Brain microvascular endothelial cell (primary cell): ENCODE data around the gene ITCH.
"Not testable (repeated sequence)": the region's sequence is repeated elsewhere in the genome, so short reads cannot be mapped to it uniquely, and the experiment has no call there.

Source experiments
- DNase-seq: peaks from one replicate; pipeline ENCODE4 v3.0.0-alpha.2; 2020
- H3K27ac ChIP-seq: fragments of 250-450 bp; sonication (Bioruptor Pico); 2 replicates; pipeline ENCODE4 v1.5.1; 2020; ENCODE audit warnings: mild to moderate bottlenecking, moderate library complexity
- H3K27me3 ChIP-seq: fragments of 250-450 bp; sonication (Bioruptor Pico); replicated peaks from 2 replicates; pipeline ENCODE4 v1.5.1; 2020; ENCODE audit warnings: mild to moderate bottlenecking
- H3K36me3 ChIP-seq: fragments of 250-450 bp; sonication (Bioruptor Pico); replicated peaks from 2 replicates; pipeline ENCODE4 v1.5.1; 2020; ENCODE audit warnings: mild to moderate bottlenecking
- H3K4me3 ChIP-seq: 2 replicates; pipeline ENCODE4 v1.5.1; 2011; ENCODE audit warnings: low read depth, mild to moderate bottlenecking, control low read depth, low read length, moderate library complexity
- CTCF ChIP-seq: IDR thresholded peaks from 2 replicates; pipeline ENCODE4 v1.5.1; 2011; ENCODE audit warnings: low read depth, mild to moderate bottlenecking, moderate library complexity, low read length, control low read depth, inconsistent platforms; ENCODE audit errors: missing control alignments
- in situ Hi-C: cut with HindIII; loops from 2 replicates; pipeline ENCODE4 v1.10.0; 2017; ENCODE audit warnings: low sequenced_read_pairs, low pct_ligation_motif_present

The ITCH gene

GRCh38 chr20:34322267-34323105 lies 40.6 kb upstream of the ITCH start:
- no peak for DNase-seq
- H3K27ac ChIP-seq, result no peak overlapping the region
- H3K36me3 ChIP-seq, result no peaks in the 10 kb centered on the region
- no peaks in the 10 kb centered on the region for H3K27me3 ChIP-seq
- TF ChIP-seq CTCF, result no peak
- H3K4me3 ChIP-seq, result no peak overlapping the region
- in situ Hi-C loops, result no loop called here

GRCh38 chr20:34324541-34324940 lies 38.5 kb upstream of the ITCH start:
- TF ChIP-seq CTCF, result no peak
- Histone ChIP-seq H3K4me3 (no peak overlapping the region), H3K36me3 (no peaks in the 10 kb centered on the region), H3K27ac (no peak overlapping the region), H3K27me3 (no peaks in the 10 kb centered on the region)
- no peak for DNase-seq
- in situ Hi-C loops, result no loop called here

GRCh38 chr20:34328207-34328606 lies 34.9 kb upstream of the ITCH start:
- H3K4me3 ChIP-seq, in situ Hi-C loops, H3K27ac ChIP-seq, DNase-seq, H3K27me3 ChIP-seq, H3K36me3 ChIP-seq: not testable (repeated sequence)

DNA sequence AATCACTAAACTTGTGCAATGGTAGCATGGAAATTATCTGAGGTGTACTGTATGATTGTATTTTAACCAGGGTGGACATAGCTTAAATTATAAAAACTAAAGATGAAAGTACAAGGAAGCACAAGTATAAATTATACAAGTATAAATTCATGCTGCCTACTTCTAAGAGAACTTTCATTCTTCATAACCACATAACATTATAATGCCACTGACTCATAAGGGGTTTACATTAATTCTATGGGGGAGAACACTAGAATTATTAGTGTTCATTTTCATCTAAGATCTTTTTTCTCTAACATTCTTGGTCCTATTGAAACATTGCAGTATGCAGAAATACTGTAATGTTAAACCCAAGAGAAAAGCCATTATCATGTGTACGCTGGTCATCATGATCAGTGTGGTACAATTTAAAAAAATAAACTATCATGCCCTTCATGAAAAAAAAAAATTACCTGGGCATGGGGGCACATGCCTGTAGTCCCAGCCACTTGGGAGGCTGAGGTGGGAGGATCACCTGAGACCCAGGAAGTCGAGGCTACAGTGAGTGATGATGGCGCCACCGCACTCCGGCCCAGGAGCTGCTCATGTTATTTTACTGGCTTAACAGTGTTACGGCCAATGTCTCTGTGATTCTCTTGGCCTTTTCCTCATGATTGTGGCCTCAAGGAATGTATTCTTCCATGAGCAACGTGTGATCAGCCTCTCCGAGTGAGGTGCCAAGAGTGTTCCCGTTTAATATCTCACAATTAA lies 34.0 kb upstream of the ITCH start:
- no peak overlapping the region for H3K4me3 ChIP-seq
- H3K27ac ChIP-seq, result no peak overlapping the region
- in situ Hi-C loops, result no loop called here
- no peaks in the 10 kb centered on the region for H3K27me3 ChIP-seq
- no peak for DNase-seq
- no peaks in the 10 kb centered on the region for H3K36me3 ChIP-seq
- no peak for TF ChIP-seq CTCF

DNA sequence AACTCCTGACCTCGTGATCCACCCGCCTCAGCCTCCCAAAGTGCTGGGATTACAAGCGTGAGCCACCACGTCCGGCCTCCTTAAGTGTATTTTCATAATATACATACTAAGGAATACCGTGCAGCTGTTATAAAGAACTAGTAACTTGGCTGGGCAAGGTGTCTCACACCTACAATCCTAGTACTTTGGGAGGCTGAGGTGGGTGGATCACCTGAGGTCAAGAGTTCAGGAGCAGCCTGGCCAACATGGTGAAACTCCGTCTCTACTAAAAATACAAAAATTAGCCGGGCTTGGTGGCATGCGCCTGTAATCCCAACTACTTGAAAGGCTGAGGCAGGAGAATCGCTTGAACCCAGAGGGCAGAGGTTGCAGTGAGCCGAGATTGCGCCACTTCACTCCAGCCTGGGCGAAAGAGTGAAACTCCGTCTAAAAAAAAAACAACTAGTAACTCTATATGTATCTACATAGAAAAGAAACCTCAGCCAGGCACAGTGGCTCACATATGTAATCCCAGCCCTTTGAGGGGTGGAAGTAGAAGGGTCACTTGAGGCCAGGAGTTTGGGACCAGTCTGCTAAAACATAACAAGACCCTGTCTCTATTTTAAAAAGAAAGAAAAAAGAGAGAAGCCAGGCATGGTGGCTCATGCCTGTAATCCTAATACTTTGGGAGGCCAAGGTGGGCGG lies 32.1 kb upstream of the ITCH start:
- in situ Hi-C loops, DNase-seq, H3K27ac ChIP-seq, H3K27me3 ChIP-seq, H3K36me3 ChIP-seq, H3K4me3 ChIP-seq: not testable (repeated sequence)

GRCh38 chr20:34331838-34332237 lies 31.2 kb upstream of the ITCH start:
- TF ChIP-seq CTCF, result no peak
- no peak overlapping the region for H3K27ac ChIP-seq
- DNase-seq, result no peak
- in situ Hi-C loops, result no loop called here
- H3K36me3 ChIP-seq, result no peaks in the 10 kb centered on the region
- no peak overlapping the region for H3K4me3 ChIP-seq
- H3K27me3 ChIP-seq, result no peaks in the 10 kb centered on the region
